HL-60/S4 (cell line): Measurements from ENCODE around the gene PARP16.

Experiments
- in situ Hi-C: fragments of 300-500 bp; cut with MboI; formaldehyde crosslinking; loops from 2 replicates; pipeline ENCODE4 v1.14.3; 2022; ENCODE audit warnings: low sequenced_read_pairs

PARP16 gene

DNA sequence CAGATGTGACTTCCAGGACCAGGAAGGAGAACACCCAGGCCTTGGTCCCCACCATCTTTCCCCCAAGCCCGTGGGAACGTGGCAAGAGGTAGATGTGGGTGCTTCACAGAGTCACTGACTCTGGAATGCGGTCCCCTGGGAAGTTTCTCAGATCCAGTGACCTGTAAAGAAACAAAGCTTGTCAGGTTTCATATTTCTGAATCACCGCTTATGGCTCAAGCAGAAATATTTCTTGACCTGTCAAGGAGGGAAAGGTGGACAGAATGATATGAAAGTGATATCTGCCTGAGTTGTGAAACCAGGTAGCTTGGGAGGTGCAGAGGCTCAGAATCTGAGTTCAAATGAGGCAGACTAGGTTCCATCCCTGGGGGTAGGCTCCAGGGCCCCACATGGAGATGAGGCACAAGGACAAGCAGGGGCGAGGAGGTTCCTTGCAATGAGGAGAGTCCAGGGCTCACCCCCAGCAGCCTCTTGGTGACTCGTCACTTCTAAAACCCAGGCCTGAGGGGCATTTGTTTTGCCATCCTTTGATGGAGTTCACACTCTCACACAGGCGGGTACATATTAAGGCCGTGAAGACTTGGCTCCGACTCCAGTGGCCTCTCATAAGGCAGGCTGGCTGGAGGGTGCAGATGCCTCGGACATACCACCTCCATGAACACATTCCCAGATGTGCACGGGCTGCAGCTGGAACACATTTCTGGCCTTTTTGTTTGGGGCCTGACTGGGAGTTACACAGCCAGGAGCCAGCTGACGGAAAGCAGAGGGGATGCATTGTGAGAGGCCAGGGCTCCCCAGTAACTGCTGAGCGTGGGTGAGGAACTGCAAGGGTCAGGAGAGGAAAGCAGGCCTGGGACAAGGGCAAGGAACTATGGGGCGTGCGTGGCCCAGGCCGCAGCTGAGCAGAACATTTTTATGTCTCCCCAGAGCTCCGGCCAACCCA is 76.7 kb downstream of the PARP16 start:
- in situ Hi-C loops = no loop called here

- in situ Hi-C loops = no loop called here
These were observed 78.0 kb downstream of the PARP16 start for GRCh38 chr15:65208647-65209046.
